A549 (cell line): ENCODE results near the gene NUTM2F. TPM values are rescaled to one million over a fixed set of nuclear protein-coding genes. Genes with fewer than 3 reads are reported as not detected.

Experiments used
- ATAC-seq, 2 experiments: fragments of 200-7000 bp in 1 of 2; fragments of >200 bp in 1 of 2; cut with Nextera tagmentation in 1 of 2; cut with Tn5 transposase in 1 of 2; 3 replicates each; pipeline versions ENCODE4 v1.8.0 to v1.9.1; 2018 to 2020; ENCODE audit warnings: mild to moderate bottlenecking in 1 of 2, moderate library complexity in 1 of 2
- CTCF ChIA-PET: fragments of 300-600 bp; sonication (Branson Sonifier 250); formaldehyde crosslinking; extraction: SDS; loops from one replicate; lab custom pipeline; 2021; ENCODE audit warnings: antibody characterized with exemption, inconsistent platforms; lab: Yijun Ruan, JAX
- POLR2A ChIA-PET: fragments of 350-600 bp; formaldehyde crosslinking; extraction: SDS; loops from one replicate; lab custom pipeline; 2021; ENCODE audit warnings: antibody characterized with exemption, inconsistent platforms; lab: Yijun Ruan, JAX
- DNase-seq, 2 experiments: peaks; one replicate each; pipeline versions ENCODE4 v3.0.0 to v3.0.0-alpha.2; 2011 to 2016; ENCODE audit warnings: low read depth in 1 of 2, low spot score in 1 of 2
- FAIRE-seq: peaks from 2 replicates; lab custom pipeline; 2011; peaks lifted over from hg19 to GRCh38; lab: Jason Lieb, UNC
- H3K27ac ChIP-seq, 2 experiments: fragments of >200 bp; sonication (Bioruptor Twin); formaldehyde crosslinking; 3 replicates each; pipeline ENCODE4 v1.5.1; 2016 to 2017
- H3K4me1 ChIP-seq: fragments of >200 bp; sonication (Bioruptor Twin); formaldehyde crosslinking; 3 replicates; pipeline ENCODE4 v1.6.1; 2016
- H3K4me2 ChIP-seq: fragments of >200 bp; sonication (Bioruptor Twin); formaldehyde crosslinking; 3 replicates; pipeline ENCODE4 v1.6.1; 2016
- H3K4me3 ChIP-seq: fragments of >200 bp; sonication (Bioruptor Twin); formaldehyde crosslinking; 3 replicates; pipeline ENCODE4 v1.5.1; 2016
- H3K9me3 ChIP-seq: fragments of >200 bp; sonication (Bioruptor Twin); formaldehyde crosslinking; 3 replicates; pipeline ENCODE4 v1.6.1; 2016
- BHLHE40 ChIP-seq: IDR thresholded peaks from 2 replicates; pipeline ENCODE4 v1.6.1; 2012; ENCODE audit warnings: low read depth, low read length, inconsistent platforms
- HEYL ChIP-seq: fragments of 250-450 bp; sonication (Bioruptor Pico); IDR thresholded peaks from 2 replicates; pipeline ENCODE4 v1.8.0; 2021; ENCODE audit warnings: mild to moderate bottlenecking, moderate library complexity
- JUN ChIP-seq, 2 experiments: fragments of >200 bp; sonication (Bioruptor Twin); formaldehyde crosslinking; IDR thresholded peaks; 2 replicates in 1 of 2; 3 replicates in 1 of 2; pipeline ENCODE4 v1.6.1; 2016 to 2017
- MAZ ChIP-seq: fragments of 150-350 bp; IDR thresholded peaks from 2 replicates; pipeline ENCODE4 v1.6.1; 2014; ENCODE audit warnings: antibody characterized with exemption, low read depth, low read length, borderline replicate concordance
- PHF8 ChIP-seq: fragments of 200-600 bp; sonication (generic); IDR thresholded peaks from 2 replicates; pipeline ENCODE4 v1.6.1; 2016; ENCODE audit warnings: low read depth, mild to moderate bottlenecking, antibody characterized with exemption, moderate library complexity, borderline replicate concordance
- SMC3 ChIP-seq: fragments of >200 bp; sonication (Bioruptor Twin); formaldehyde crosslinking; IDR thresholded peaks from 3 replicates; pipeline ENCODE4 v1.6.1; 2018; ENCODE audit warnings: inconsistent platforms
- TFCP2L1 ChIP-seq: fragments of 250-450 bp; sonication (Bioruptor Pico); IDR thresholded peaks from 2 replicates; pipeline ENCODE4 v1.5.0; 2021; ENCODE audit warnings: mild to moderate bottlenecking
- USF2 ChIP-seq: fragments of 450-650 bp; IDR thresholded peaks from 2 replicates; pipeline ENCODE4 v1.6.1; 2014; ENCODE audit warnings: antibody characterized with exemption
- ZC3H11A ChIP-seq: fragments of 450-650 bp; IDR thresholded peaks from 2 replicates; pipeline ENCODE4 v1.6.1; 2014; ENCODE audit warnings: antibody characterized with exemption, mild to moderate bottlenecking
- WGBS: methylation state at CpG from one replicate; pipeline ENCODE4 v1.1.6; 2017; ENCODE audit errors: missing lambda C conversion rate; 5-methylcytosine and 5-hydroxymethylcytosine counted together
- polyA plus RNA-seq, 4 experiments: library from polyadenylated mRNA; depleted of rRNA in 3 of 4; stranded (reverse); fragments of >200 nt; fragmentation: RNase III in 1 of 4; extraction: RNeasy Plus Mini Kit Qiagen cat#74134 plus additional on column Dnase treatment in 1 of 4; gene quantifications; 2 replicates in 3 of 4; 3 replicates in 1 of 4; pipeline ENCODE4 v1.2.3, GENCODE V29; 2011 to 2017

The NUTM2F gene
- polyA plus RNA-seq, 2 of the 4 experiments (the other 2 are of a cell fraction) = not detected

- ATAC-seq (peak; percentile 73 to 91), FAIRE-seq (no peak), DNase-seq (peak in 1 of 2 experiments; percentile 36)
- whole genome bisulfite sequencing = 50% methylated on average over 8 of the region's 8 CpGs
- H3K4me3 ChIP-seq = no peak overlapping the region
- peaks cover 39% of the 10 kb centered on the region for H3K4me1 ChIP-seq
- no peak for TF ChIP-seq TFCP2L1
- no peak for TF ChIP-seq USF2
- no peak for TF ChIP-seq MAZ
- TF ChIP-seq JUN (IDR thresholded peaks at IDR 0.05) = no peak
- no peak for TF ChIP-seq SMC3
- no peak for TF ChIP-seq ZC3H11A
- no peak for TF ChIP-seq PHF8
- no peak for TF ChIP-seq BHLHE40
- TF ChIP-seq HEYL = no peak
- no peaks in the 10 kb centered on the region for H3K9me3 ChIP-seq
- CTCF ChIA-PET = interaction anchor here (0.6 kb wide), 1 partner anchor 837 kb away, joined by 4 read pairs; no protein-coding TSS in a partner anchor
- POLR2A ChIA-PET = no interaction called here
- peak overlapping the region; percentile 75 for H3K4me2 ChIP-seq
- peak overlapping the region; percentile 59 to 80; a peak in 5 of 6 replicates for H3K27ac ChIP-seq
Observed at GRCh38 chr9:94269264-94269663, 59.2 kb downstream of the NUTM2F start.

Other genes starting within 250 kb of the NUTM2F start
- gene PTPDC1, start 244.2 kb downstream of the NUTM2F start, polyA plus RNA-seq (2011; rRNA removed) = 15.1 and 16.9 TPM in 2 replicates
- gene PTPDC1, start 244.2 kb downstream of the NUTM2F start, polyA plus RNA-seq (2017; fragmentation: RNase III; extraction: RNeasy Plus Mini Kit Qiagen cat#74134 plus additional on column Dnase treatment) = 3.6 to 3.9 TPM (median 3.8 TPM) in 3 replicates
- 9.4 and 10.5 TPM in 2 replicates for gene ZNF169, start 69.3 kb downstream of the NUTM2F start, polyA plus RNA-seq (2011; rRNA removed)
- 3.1 to 3.4 TPM (median 3.1 TPM) in 3 replicates for gene ZNF169, start 69.3 kb downstream of the NUTM2F start, polyA plus RNA-seq (2017; fragmentation: RNase III; extraction: RNeasy Plus Mini Kit Qiagen cat#74134 plus additional on column Dnase treatment)
- 2.7 and 2.8 TPM in 2 replicates for gene PCAT7, start 226.4 kb upstream of the NUTM2F start, polyA plus RNA-seq (2011; rRNA removed)
- gene PCAT7, start 226.4 kb upstream of the NUTM2F start, polyA plus RNA-seq (2017; fragmentation: RNase III; extraction: RNeasy Plus Mini Kit Qiagen cat#74134 plus additional on column Dnase treatment) = 2.0 to 2.3 TPM (median 2.1 TPM) in 3 replicates